Stomach smooth muscle (tissue), 2 donors: Measurements from ENCODE around the gene RTBDN.
"Not testable (repeated sequence)": the region's sequence is repeated elsewhere in the genome, so short reads cannot be mapped to it uniquely, and the experiment has no call there.

Source experiments
- H3K27ac ChIP-seq: one replicate; pipeline ENCODE4 v1.7.0; 2013; ENCODE audit warnings: mild to moderate bottlenecking, low read length, inconsistent platforms
- H3K27me3 ChIP-seq, 2 donors: one replicate each; pipeline ENCODE4 v1.7.0; 2013; ENCODE audit warnings: low read length in 2 of 2; ENCODE audit not compliant: insufficient read depth in 2 of 2, control insufficient read depth in 1 of 2
- H3K36me3 ChIP-seq, 2 donors: one replicate each; pipeline ENCODE4 v1.7.0; 2013; ENCODE audit warnings: low read length in 2 of 2; ENCODE audit not compliant: control insufficient read depth in 2 of 2, insufficient read depth in 2 of 2
- H3K4me1 ChIP-seq: one replicate; pipeline ENCODE4 v1.7.0; 2013; ENCODE audit warnings: low read length; ENCODE audit not compliant: control insufficient read depth, insufficient read depth
- H3K4me3 ChIP-seq, 2 donors: one replicate each; pipeline ENCODE4 v1.7.0; 2013; ENCODE audit warnings: low read length in 2 of 2
- H3K9ac ChIP-seq, 2 donors: one replicate each; pipeline ENCODE4 v1.7.0; 2013; ENCODE audit warnings: low read length in 2 of 2, mild to moderate bottlenecking in 1 of 2
- H3K9me3 ChIP-seq, 2 donors: one replicate each; pipeline ENCODE4 v1.7.0; 2013; ENCODE audit warnings: low read length in 2 of 2; ENCODE audit not compliant: control insufficient read depth in 2 of 2
- donor health status: healthy.
- donor health status: Pancreatic carcinoma.

RTBDN gene

GRCh38 chr19:12847159-12848139, 13.1 kb upstream of the RTBDN start:
- no peaks in the 10 kb centered on the region for H3K36me3 ChIP-seq
- H3K9ac ChIP-seq = peak overlapping the region in 1 of 2 donors; percentile 51
- H3K9me3 ChIP-seq = no peaks in the 10 kb centered on the region
- no peak overlapping the region for H3K27ac ChIP-seq
- peak overlapping the region in 1 of 2 donors; percentile 68 for H3K4me3 ChIP-seq
- peaks cover 19 to 20% of the 10 kb centered on the region in 2 donors for H3K27me3 ChIP-seq
- H3K4me1 ChIP-seq = peaks cover 10% of the 10 kb centered on the region

- H3K9ac ChIP-seq, H3K4me1 ChIP-seq, H3K36me3 ChIP-seq, H3K27ac ChIP-seq, H3K9me3 ChIP-seq, H3K4me3 ChIP-seq: not testable (repeated sequence)
- H3K27me3 ChIP-seq = peaks cover 26% of the 10 kb centered on the region in 2 donors
Observed at GRCh38 chr19:12846613-12847012, 12.2 kb upstream of the RTBDN start.

- Histone ChIP-seq H3K4me1 (peaks cover 16% of the 10 kb centered on the region), H3K27ac (no peak overlapping the region), H3K4me3 (no peak overlapping the region), H3K9me3 (no peaks in the 10 kb centered on the region), H3K9ac (no peak overlapping the region), H3K36me3 (no peaks in the 10 kb centered on the region), H3K27me3 (peaks cover 49 to 50% of the 10 kb centered on the region in 2 donors)
Observed at GRCh38 chr19:12843999-12844732, 9.8 kb upstream of the RTBDN start.

GRCh38 chr19:12843328-12843727, 8.9 kb upstream of the RTBDN start:
- H3K27me3 ChIP-seq = peaks cover 52 to 57% of the 10 kb centered on the region in 2 donors

GRCh38 chr19:12842511-12842910, 8.1 kb upstream of the RTBDN start:
- Histone ChIP-seq H3K27me3 (peaks cover 58 to 65% of the 10 kb centered on the region in 2 donors), H3K4me3 (no peak overlapping the region)

More at GRCh38 chr19:12843328-12843727, 8.9 kb upstream of the RTBDN start:
- Histone ChIP-seq H3K4me3 (no peak overlapping the region), H3K27ac (no peak overlapping the region), H3K36me3 (no peaks in the 10 kb centered on the region), H3K4me1 (peaks cover 16% of the 10 kb centered on the region), H3K9ac (no peak overlapping the region), H3K9me3 (no peaks in the 10 kb centered on the region)

GRCh38 chr19:12841094-12841493, 6.7 kb upstream of the RTBDN start:
- H3K27me3 ChIP-seq = peaks cover 66 to 73% of the 10 kb centered on the region in 2 donors
- no peak overlapping the region for H3K27ac ChIP-seq
- H3K9ac ChIP-seq = no peak overlapping the region
- H3K9me3 ChIP-seq = no peaks in the 10 kb centered on the region
- H3K4me3 ChIP-seq = peak overlapping the region in 1 of 2 donors; percentile 40
- peaks cover 10% of the 10 kb centered on the region for H3K4me1 ChIP-seq
- H3K36me3 ChIP-seq = no peaks in the 10 kb centered on the region

More at GRCh38 chr19:12842511-12842910, 8.1 kb upstream of the RTBDN start:
- H3K4me1 ChIP-seq = peaks cover 15% of the 10 kb centered on the region
- H3K9me3 ChIP-seq = no peaks in the 10 kb centered on the region
- H3K9ac ChIP-seq = no peak overlapping the region
- no peak overlapping the region for H3K27ac ChIP-seq
- no peaks in the 10 kb centered on the region for H3K36me3 ChIP-seq

GRCh38 chr19:12840091-12841079, 6.0 kb upstream of the RTBDN start:
- H3K27ac ChIP-seq = no peak overlapping the region
- no peak overlapping the region for H3K4me3 ChIP-seq
- peaks cover 10% of the 10 kb centered on the region for H3K4me1 ChIP-seq
- H3K36me3 ChIP-seq = no peaks in the 10 kb centered on the region
- H3K9me3 ChIP-seq = no peaks in the 10 kb centered on the region
- H3K9ac ChIP-seq = no peak overlapping the region
- H3K27me3 ChIP-seq = peaks cover 72 to 80% of the 10 kb centered on the region in 2 donors

GRCh38 chr19:12838886-12839756, 4.7 kb upstream of the RTBDN start:
- Histone ChIP-seq H3K36me3 (no peaks in the 10 kb centered on the region), H3K9ac (no peak overlapping the region), H3K27me3 (peaks cover 81 to 89% of the 10 kb centered on the region in 2 donors), H3K27ac (no peak overlapping the region), H3K9me3 (no peaks in the 10 kb centered on the region), H3K4me3 (no peak overlapping the region), H3K4me1 (peaks cover 13% of the 10 kb centered on the region)

GRCh38 chr19:12838182-12838885, 4.0 kb upstream of the RTBDN start, which contains the start of gene MAST1:
Gene MAST1 (plus strand): TSS chr19:12838515. CDS start chr19:12838573, 58 bp downstream.
- peaks cover 18% of the 10 kb centered on the region for H3K4me1 ChIP-seq
- H3K9ac ChIP-seq = no peak within 1 kb of the TSS
- H3K27me3 ChIP-seq = peaks cover 75 to 86% of the 10 kb centered on the region in 2 donors
- H3K27ac ChIP-seq = no peak within 1 kb of the TSS
- no peaks in the 10 kb centered on the region for H3K36me3 ChIP-seq
- peak within 1 kb of the TSS in 1 of 2 donors; percentile 52 for H3K4me3 ChIP-seq
- H3K9me3 ChIP-seq = no peaks in the 10 kb centered on the region
